GM21423 (cell line): ENCODE data around the gene CAPN11.
A peak's percentile ranks its signal among the peaks of the same experiment; 100 is the strongest.
"Not testable (repeated sequence)": the region's sequence is repeated elsewhere in the genome, so short reads cannot be mapped to it uniquely, and the experiment has no call there.

Experiments used
- ATAC-seq: cut with Tn5 transposase; IDR thresholded peaks from one replicate; pipeline ENCODE4 v1.9.1; 2021; ENCODE audit warnings: mild to moderate bottlenecking, moderate library complexity; ENCODE audit not compliant: unreplicated experiment

Gene CAPN11

DNA sequence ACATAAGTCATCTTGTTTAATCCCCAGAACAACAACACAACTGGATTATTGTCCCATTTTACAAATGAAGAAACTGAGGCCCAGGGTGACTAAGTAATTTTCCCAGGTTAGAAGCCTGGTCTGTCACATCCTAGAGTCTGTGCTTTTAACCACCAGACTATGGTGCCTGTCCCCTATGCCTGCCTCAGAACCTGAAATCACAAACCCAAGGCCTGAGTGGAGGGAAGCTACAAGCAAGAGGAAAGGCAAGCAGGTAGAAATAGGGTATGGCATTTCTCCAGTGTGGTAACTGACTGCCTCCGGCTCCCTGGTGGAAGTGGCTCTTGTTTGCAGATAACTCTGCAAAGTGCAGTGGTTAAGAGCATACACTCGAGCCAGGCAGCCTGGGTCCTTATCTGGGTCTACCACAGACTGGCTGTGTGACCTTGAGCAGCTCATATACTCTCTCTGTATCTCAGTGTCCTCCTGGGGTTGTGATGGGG, 28.7 kb upstream of the CAPN11 start:
- ATAC-seq: no peak

GRCh38 chr6:44131892-44132291, 26.7 kb upstream of the CAPN11 start:
- ATAC-seq: no peak

DNA sequence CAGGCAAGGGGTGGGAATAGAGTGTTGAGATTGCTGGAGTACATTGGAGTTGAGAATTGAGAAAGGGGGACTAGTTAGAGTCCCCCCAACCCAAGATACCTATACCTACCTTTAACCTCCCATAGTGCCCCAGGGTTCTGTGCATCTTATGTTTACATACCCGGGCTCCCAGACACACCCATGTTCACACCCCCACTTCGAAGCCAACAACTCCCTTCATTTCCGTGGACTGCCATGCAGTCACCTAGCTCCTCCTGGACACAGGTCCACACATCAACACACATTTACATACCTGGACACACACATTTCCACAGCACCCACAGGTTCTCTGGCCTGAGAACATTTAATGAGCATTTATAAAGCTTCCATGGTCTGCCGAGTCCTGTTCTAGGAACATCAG, 26.1 kb upstream of the CAPN11 start:
- no peak for ATAC-seq

GRCh38 chr6:44133003-44133931, 25.4 kb upstream of the CAPN11 start:
- ATAC-seq: no peak

GRCh38 chr6:44133981-44134711, 24.5 kb upstream of the CAPN11 start:
- ATAC-seq: no peak

DNA sequence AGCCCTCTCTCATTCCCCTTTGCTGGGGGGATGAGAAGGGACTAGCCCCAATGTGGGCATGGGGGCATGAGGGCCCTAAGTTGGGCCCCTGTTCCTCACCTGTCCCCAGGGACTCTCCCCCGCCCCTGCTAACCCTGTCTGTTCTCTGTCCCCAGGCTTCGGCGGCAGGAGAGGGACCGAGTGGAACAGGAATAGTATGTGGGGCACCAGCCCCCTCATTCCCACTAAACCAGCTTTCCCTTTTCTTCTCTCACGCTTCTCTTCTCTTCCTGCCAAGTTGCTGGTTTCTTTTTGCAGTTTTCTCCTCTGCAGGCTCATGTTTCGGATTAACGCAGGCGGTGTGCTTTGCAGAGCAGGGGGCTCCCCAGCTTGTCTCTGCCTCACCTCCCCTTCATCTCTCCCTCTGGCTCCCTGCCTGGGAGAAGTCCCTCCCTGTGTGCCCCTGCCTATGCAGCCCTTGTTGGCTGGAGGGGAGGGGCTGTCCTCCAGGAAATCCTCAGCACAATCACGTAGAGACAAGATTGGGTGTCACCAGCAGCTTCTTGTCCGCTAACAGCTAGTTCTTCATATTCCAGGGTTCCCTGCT, 23.4 kb upstream of the CAPN11 start:
- ATAC-seq: no peak

GRCh38 chr6:44135875-44136274, 22.7 kb upstream of the CAPN11 start:
- ATAC-seq: no peak

DNA sequence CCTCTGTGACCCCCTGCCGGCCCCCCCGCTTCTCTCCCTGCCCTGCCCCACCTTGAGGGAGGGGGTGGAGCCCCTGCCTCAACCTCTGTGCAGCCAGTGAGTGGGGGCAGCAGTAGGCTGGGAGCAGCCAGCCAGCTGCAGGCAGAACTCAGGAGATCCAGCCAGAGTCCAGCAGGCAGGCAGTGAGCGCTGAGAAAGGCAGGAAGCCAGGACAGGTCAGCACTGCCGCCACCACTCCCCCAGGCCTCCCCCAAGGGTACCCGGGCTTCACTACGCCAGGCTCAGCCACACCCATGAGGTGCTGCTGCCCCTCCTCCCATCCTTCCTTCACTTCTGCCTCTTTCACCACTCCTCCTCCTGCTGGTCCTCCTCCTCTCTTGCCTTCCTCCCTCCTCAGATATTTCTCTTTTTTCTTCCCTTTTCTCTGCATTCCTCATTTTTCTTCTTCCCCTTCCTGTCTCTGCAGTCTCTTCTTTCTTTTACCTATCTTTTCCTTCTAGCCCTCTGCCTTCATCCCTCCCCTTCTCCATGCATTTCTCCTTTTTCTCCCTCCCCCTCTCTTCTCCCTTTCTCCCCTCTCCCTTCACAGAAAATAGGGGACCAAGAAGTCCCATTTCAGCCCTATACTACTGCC, 19.8 kb upstream of the CAPN11 start:
- no peak for ATAC-seq

- ATAC-seq: no peak
Observed at GRCh38 chr6:44139351-44139743, 19.3 kb upstream of the CAPN11 start.

DNA sequence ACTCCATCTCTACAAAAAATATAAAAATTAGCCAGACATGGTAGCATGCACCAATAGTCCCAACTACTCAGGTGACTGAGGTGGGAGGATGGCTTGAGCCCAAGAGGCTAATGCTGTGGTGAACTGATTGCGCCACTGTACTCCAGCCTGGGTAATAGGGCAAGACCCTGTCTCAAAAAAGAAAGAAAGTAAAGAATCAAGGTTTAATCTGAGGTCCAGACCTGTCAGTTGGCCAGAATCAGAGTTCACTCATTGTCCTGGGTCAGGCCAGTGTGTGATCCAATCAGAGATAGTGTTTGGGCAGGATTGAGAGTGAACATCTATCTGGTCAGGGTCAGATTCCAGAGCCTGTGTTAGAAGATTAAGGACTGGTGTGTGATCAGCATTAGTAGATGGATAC, 15.8 kb upstream of the CAPN11 start:
- ATAC-seq: no peak

DNA sequence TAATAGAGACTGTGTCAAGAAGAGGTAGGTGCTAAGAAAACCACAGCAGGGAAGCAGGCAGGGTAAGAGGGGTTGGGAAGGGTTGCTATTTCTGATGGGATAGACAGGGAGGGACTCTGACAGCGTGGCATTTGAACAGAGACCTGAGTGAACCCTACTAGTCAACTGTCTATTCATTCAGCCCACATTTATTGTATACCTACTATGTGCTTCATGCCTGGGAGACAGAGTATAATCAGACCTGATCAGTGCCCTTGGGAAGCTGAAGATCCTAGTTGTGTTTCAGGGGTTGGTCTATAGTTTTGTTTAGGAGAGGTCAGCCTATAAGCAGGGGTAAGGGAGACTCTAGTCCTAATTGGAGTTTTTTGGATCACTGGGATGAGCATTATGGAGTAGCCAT, 14.9 kb upstream of the CAPN11 start:
- no peak for ATAC-seq

DNA sequence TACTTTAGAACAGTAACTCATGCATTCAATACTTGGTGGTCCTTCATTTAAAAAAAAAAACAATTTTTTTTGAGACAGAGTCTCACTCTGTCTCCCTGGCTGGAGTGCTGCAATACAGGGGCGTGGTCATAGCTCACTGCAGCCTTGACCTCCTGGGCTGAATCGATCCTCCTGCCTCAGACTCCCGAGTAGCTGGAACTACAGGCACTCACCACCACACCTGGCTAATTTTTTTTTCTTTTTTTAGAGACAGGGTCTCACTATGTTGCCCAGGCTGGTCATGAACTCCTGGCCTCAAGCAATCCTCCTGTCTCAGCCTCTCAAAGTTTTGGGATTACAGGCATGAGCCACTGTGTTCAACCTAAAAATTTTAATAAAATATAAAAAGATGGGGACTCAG, 14.1 kb upstream of the CAPN11 start:
- not testable (repeated sequence) for ATAC-seq

GRCh38 chr6:44145839-44146238, 12.8 kb upstream of the CAPN11 start:
- no peak for ATAC-seq

DNA sequence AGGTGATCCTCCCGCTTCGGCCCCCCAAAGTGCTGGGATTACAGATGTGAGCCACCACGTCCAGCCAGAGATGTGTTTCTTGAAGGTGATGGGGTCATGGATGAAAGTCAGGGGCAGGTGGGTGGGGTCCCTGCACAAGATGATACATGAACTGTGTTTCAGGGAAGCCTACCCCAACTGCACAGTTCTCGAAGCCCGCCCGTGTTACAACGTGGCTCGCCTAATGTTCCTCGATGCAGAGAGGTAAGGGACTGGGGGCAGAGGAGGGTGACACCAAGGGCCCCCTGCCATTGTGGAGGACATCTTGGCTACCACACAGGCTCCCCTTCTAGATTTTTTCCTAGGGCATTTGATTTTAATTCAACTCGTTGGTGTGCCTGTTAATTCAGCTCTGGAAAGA, 11.9 kb upstream of the CAPN11 start:
- ATAC-seq: no peak

DNA sequence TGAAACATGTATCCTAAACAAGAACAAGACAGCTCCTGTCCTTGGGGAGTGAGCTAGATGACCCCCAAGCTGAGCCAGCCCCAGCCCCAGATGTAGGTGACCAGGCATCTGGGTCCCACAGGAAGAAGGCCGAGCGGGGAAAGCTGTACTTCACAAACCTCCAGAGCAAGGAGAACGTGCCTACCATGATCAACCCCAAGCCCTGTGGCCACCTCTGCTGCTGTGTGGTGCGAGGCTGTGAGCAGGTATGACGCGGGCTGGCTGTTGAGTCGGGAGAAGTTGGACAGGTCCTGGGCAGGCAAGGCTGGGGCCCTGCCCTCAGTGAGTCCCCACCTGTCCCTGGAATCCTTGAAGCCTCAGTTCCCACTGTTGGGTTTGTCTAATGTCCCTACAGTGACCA, 11.4 kb upstream of the CAPN11 start:
- ATAC-seq: no peak

DNA sequence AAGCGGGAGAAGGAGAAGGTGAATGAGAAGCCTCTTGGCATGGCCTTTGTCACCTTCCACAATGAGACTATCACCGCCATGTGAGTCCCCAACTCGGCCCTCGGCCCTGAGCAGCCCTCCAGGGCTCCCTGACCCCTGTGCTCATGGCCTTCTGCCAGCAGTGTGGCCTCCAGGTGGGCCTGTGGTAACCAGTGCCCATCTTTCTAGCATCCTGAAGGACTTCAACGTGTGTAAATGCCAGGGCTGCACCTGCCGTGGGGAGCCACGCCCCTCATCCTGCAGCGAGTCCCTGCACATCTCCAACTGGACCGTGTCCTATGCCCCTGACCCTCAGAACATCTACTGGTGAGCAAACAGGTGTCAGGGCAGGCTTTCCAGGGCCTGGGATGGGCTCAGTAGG, 10.3 kb upstream of the CAPN11 start:
- ATAC-seq: no peak

- ATAC-seq: no peak
Observed at GRCh38 chr6:44149369-44150012, 9.1 kb upstream of the CAPN11 start.

DNA sequence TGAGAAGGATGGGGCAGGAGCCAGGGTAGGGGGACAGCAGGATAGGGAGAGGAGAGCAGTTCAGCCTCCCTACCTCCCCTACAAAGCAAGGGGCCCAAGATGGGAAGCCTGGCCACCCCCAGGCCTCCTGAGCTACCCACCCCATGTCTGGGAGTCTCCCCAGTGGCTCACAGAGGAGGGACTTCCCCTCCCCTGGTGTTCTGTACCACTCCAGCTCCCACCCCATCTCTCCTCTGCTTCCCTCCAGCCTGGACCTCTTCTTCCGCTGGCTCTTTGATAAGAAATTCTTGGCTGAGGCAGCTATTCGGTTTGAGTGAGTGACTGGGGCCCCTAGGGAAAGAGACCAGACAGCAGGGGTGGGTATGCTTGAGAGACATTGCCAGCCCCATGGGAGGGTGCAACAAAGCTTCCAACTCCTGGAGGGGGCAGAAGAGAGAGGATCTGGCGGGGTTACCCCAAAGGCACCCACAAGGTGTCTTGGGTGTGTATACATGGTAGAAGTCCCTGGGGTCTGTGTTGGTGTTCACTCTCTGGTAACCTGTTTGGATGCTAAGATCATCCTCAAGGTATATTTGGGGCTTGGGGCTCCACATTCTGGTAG, 8.2 kb upstream of the CAPN11 start:
- ATAC-seq: no peak

DNA sequence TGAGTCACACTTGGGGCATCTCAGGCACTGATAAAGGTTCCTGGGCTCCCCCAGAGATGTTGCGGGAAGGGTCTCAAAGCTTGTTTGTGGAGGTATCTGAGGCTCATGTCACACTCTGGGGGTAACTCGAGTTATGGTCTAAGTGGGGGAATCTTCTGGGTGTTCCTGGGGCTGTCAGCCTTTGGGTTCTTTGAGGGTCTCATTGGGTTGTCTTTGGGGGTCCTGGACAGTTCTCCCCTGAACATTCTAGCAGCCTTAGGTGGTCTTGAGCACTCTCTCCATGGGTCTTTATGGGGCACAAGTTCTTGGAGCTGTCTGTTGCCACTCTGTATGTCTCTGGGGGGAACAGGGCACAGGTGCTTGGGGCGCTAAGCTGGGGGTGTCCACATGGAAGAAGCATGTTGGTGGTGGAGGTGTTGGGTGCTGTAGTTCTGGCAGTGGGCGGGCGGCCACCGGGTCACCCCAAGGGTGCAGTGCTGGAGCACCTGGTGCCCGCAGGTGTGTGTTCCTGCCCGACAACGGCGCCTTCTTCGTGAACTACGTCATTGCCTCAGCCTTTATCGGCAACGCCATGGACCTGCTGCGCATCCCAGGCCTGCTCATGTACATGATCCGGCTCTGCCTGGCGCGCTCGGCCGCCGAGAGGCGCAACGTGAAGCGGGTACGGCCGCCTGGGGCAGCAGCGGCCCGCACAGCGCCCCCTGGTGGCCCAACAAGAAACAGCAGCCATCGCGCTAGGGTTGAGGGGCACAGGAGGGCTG, 7.1 kb upstream of the CAPN11 start:
- peak; percentile 57 for ATAC-seq

- no peak for ATAC-seq
Observed at GRCh38 chr6:44152109-44152461, 6.5 kb upstream of the CAPN11 start.
